GM21723 (cell line): ENCODE data around the gene TXNDC17.
"Not testable (repeated sequence)": the region's sequence is repeated elsewhere in the genome, so short reads cannot be mapped to it uniquely, and the experiment has no call there.

Experiments used
- ATAC-seq: cut with Tn5 transposase; IDR thresholded peaks from one replicate; pipeline ENCODE4 v1.9.1; 2021; ENCODE audit warnings: mild to moderate bottlenecking, moderate library complexity; ENCODE audit not compliant: unreplicated experiment

TXNDC17 gene

GRCh38 chr17:6640536-6641246 is at the start of gene TXNDC17, which contains the start of gene KIAA0753:
Gene TXNDC17 (plus strand): TSS chr17:6641060. CDS start chr17:6641083, 23 bp downstream.
Gene KIAA0753 (minus strand): TSS chr17:6640711. CDS start chr17:6635103, 5,608 bp downstream.
- peak; percentile 82 for ATAC-seq

DNA sequence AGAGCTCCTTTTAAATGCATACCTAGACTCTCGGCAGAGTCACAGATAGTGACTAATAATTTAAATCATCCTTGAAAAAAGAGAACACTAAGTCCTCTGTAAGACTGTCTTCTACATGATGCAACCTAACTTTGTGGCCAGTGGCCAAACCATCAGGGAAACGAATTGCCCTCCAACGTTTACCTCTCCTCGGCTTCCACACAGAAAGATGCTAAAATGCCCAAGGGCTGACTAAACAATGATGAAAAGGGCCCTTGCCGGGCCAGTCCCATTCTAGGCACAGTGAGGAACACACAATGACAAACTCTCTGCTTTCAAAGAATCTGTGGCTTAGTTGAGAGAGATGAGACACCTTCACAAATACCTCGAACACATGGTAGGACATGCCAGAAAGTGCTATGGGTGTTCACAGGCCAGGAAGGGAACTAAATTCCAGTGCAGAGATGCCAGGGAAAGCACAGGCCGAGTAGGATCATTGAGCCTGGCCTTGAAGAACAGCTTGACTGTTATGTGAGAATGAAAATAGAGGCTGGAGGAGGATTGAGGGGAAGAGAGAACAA is 49.2 kb upstream of the TXNDC17 start:
- no peak for ATAC-seq

DNA sequence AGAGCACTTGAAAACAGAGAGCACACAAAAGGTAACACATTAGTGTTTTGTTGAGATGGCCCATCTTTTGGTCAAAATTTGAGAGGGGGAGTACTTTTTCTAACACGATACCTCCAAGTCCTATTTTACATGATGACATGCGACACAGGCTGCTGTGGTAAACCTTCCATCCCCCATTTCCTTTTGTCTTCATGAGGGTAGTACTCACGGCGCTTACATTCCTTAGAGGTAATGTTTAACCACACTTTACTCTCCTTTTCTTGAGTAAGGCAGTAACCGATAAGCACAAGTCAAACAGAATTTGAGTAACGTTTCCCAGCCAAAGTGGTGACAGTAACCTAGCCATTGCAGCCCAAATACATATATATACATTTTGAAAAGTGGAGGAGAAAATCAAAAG is 48.7 kb upstream of the TXNDC17 start:
- no peak for ATAC-seq

DNA sequence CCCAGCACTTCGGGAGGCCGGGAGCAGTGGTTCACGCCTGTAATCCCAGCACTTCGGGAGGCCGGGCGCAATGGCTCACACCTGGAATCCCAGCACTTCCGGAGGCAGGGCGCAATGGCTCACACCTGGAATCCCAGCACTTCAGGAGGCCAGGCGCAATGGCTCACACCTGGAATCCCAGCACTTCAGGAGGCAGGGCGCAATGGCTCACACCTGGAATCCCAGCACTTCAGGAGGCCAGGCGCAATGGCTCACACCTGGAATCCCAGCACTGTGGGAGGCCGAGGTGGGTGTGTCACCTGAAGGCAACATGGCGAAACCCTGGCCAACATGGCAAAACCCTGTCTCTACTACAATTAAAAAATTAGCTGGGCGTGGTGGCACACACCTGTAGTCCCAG is 47.5 kb upstream of the TXNDC17 start:
- not testable (repeated sequence) for ATAC-seq

DNA sequence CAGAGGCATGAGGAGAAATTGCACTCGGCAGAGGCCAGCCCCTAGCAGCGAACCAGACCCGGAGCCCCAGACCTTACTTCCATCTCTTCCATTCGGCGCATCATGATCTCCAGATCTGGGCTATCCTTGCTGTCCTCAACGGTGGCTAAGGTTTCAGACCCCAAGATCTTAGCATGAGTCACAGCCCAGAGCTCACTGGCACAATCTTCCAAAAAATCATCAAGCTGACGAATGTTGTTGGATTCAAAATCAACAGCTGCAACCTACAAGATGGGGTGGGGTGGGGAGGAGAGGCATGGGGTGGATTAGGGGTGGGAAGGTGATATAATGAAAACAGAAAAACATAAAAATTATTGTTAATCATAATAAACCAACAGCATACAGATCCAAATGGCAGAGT is 44.8 kb upstream of the TXNDC17 start:
- no peak for ATAC-seq

GRCh38 chr17:6596511-6596910 is 44.3 kb upstream of the TXNDC17 start:
- no peak for ATAC-seq

- ATAC-seq = no peak
Measured at GRCh38 chr17:6596941-6597340, 43.9 kb upstream of the TXNDC17 start.

DNA sequence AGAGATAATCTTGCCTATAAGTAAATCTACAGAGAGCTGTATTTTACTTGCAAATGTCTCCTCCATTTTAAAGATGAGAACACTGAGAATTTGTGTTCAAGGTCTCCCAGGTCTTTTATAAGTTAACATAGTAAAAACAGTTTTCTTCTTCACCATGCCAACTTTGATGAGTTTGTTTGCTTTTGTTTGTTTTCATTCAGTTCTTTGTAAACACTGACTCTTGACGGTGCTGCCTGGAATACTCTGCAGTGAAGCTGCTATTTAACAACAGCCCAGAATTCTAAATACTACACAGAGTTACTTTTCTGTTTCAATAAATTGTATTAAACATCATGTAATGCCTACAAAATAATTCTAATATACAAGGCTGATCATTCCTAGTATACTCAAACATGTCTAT is 43.1 kb upstream of the TXNDC17 start:
- no peak for ATAC-seq

DNA sequence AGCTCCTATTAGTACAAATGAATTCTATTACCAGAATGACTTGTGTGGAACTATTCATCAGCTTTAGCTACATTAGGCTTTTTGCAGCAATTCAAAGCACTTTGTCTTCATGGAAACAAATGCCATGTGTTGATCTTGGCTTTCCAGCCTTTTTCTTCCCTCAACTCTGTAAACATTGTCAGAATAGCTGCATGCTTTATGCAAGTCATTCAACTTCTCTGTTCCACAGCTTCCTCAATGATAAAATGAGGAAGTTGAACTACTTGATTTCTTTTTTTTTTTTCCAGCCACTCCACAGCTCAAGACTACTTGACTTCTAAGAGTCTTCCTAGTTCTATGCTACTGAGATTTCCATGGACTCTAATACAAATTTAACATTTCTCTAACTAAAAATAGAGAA is 41.5 kb upstream of the TXNDC17 start:
- ATAC-seq = no peak

DNA sequence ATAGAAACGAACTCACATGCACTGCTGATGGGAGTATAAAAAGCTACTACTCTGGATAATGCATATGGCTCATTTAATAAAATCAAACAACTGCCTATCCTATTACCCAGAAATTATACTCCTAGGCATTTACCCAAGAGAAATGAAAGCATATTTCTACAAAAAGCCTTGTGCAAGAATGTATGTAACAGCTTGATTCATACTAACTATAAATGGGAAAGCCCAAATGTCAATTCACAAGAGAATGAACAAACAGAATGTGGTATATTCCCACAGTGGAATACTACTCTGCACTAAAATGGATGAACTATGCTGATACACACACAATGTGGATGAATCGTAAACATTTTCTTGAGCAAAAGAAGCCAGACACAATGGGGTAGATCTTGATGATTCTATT is 38.7 kb upstream of the TXNDC17 start:
- ATAC-seq = no peak

GRCh38 chr17:6603744-6604325 is 37.0 kb upstream of the TXNDC17 start:
- ATAC-seq = no peak

GRCh38 chr17:6605142-6605541 is 35.7 kb upstream of the TXNDC17 start:
- ATAC-seq = no peak

DNA sequence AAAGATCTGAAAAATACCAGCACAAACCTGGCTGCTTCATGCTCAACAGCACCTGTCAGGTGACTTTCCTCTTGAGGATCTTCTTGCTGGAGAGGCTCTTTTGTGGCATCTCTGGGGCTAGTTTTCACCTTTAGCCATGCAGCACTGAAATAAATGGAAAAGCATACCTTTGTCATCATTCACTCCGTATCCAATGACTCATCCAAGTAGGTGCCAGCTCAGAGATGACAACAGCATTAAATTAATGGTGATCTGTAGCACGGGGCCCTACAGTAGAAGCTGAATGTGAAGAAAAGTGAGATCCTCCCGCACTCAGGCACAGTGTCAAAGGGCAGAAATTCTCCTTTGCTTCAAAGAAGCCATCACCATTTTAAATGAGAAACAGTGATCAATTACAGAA is 32.5 kb upstream of the TXNDC17 start:
- no peak for ATAC-seq

DNA sequence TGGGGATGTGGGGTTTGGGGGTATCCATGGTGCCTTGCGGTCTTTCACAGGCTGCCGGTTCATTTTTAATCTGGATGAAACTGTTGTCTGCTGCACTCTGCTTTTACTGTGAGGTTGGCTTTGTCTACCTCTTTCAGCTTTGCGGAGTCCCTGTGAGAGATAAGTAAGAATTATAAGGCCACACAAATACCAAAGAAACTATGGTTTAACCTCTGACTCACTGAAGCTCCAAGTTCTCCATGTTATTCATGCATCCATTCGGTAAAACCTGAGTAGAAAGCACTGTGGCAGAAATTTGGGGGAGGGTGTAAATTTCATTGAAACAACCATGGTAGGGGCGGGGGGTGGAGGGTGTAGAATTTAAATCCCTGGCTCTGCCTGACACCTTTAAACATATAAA is 30.8 kb upstream of the TXNDC17 start:
- no peak for ATAC-seq

GRCh38 chr17:6611231-6611630 is 29.6 kb upstream of the TXNDC17 start:
- ATAC-seq = no peak

- no peak for ATAC-seq
Measured at GRCh38 chr17:6623941-6624340, 16.9 kb upstream of the TXNDC17 start.

GRCh38 chr17:6626616-6627015 is 14.2 kb upstream of the TXNDC17 start:
- no peak for ATAC-seq

DNA sequence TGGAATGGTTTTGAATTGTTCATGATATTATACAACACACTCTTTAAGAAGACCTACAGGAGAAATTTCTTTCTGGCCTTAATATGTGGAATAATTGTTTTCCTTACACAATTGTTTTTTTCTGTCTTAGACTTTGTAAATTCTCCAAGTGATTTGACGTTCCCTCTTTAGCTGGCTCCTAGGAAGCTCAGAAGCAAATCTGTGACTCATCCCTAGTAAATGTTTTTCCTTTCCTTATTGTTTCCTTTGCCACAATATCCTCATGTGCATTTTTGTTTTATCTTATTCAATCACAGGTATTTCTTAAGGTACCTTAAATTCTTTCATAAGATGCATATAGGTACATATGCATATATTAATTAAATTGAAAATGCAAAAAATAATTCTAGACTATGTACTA is 13.8 kb upstream of the TXNDC17 start:
- no peak for ATAC-seq

GRCh38 chr17:6630390-6630789 is 10.5 kb upstream of the TXNDC17 start:
- no peak for ATAC-seq

DNA sequence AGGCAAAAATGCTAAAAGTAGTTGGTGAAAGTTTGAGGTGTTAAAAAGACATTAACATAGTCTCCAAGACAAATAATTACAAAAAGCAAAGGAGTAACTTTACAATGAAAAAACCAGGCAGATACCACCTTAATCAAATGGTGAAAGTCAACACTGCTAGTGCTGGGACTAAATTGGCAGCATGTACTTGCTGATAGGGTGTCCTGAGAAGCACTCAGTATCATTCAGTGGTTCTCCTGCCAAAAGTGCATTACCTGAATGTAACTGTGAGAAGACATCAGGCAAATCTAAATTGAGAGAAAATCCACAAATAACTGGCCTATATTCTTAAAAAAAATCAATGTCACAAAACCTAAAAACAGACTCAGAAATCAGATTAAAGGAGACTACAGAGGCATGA is 8.3 kb upstream of the TXNDC17 start:
- ATAC-seq = no peak

GRCh38 chr17:6633263-6633662 is 7.6 kb upstream of the TXNDC17 start:
- no peak for ATAC-seq

- no peak for ATAC-seq
Measured at GRCh38 chr17:6636105-6636504, 4.8 kb upstream of the TXNDC17 start.
